Astrocyte (in vitro differentiated cells and primary cell): Measurements from ENCODE around the gene SHROOM2.

ENCODE experiments used
- EZH2 ChIP-seq: IDR thresholded peaks from 2 replicates; pipeline ENCODE4 v1.6.1; 2012; ENCODE audit warnings: mild to moderate bottlenecking, low read length, inconsistent platforms; ENCODE audit not compliant: insufficient read depth
- TF ChIP-seq, protein P1 (sequence below): IDR thresholded peaks from 2 replicates; pipeline ENCODE4 v1.5.1; 2011; ENCODE audit warnings: low read depth, mild to moderate bottlenecking, inconsistent platforms, low read length, moderate library complexity; ENCODE audit not compliant: insufficient read depth

DNA sequence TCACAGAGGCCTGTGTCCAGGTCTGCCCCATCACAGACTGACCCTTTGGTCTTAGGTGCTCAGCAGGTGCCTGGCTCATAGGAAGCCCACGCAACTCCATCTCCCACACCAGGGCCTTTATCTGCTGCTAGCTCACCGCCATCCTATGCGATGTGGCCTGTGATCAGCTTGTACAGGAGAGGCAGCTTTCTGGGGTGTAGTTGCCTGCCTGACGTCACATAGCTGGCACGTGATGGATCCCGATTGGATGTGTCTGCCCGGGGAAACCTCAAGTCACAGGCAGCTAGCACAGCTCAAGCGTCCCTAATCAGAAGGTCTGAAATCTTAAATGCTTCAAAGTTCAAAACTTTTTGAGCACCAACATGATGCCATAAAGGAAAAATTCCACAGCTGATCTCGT, 139.8 kb downstream of the SHROOM2 start:
- TF ChIP-seq, protein P1, sequence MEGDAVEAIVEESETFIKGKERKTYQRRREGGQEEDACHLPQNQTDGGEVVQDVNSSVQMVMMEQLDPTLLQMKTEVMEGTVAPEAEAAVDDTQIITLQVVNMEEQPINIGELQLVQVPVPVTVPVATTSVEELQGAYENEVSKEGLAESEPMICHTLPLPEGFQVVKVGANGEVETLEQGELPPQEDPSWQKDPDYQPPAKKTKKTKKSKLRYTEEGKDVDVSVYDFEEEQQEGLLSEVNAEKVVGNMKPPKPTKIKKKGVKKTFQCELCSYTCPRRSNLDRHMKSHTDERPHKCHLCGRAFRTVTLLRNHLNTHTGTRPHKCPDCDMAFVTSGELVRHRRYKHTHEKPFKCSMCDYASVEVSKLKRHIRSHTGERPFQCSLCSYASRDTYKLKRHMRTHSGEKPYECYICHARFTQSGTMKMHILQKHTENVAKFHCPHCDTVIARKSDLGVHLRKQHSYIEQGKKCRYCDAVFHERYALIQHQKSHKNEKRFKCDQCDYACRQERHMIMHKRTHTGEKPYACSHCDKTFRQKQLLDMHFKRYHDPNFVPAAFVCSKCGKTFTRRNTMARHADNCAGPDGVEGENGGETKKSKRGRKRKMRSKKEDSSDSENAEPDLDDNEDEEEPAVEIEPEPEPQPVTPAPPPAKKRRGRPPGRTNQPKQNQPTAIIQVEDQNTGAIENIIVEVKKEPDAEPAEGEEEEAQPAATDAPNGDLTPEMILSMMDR, result no peak
- no peak for TF ChIP-seq EZH2
